ENCODE results near the gene LLCFC1. TPM values are rescaled to one million over a fixed set of nuclear protein-coding genes. Genes with fewer than 3 reads are reported as not detected.

Gene LLCFC1
- total and polyA plus RNA-seq, 4 experiments from 2014 or later: not detected

- Mint-ChIP-seq H3K9me3 (no peaks in the 10 kb centered on the region), H3K4me3 (no peak overlapping the region), H3K4me1 (peaks cover 0 to 2% (median 0%) of the 10 kb centered on the region in 4 donors), H3K36me3 (no peaks in the 10 kb centered on the region), H3K27ac (no peak overlapping the region), H3K27me3 (peaks cover 22 to 31% of the 10 kb centered on the region in 2 donors)
- no peaks in the 10 kb centered on the region for H3K27me3 ChIP-seq (ENCODE audit: insufficient read depth, low read length)
- CTCF ChIA-PET (ENCODE audit: partially characterized antibody): no interaction called here
- intact Hi-C loops (cut with micrococcal nuclease): no loop called here
- H3K27ac ChIP-seq (ENCODE audit: low read depth, low read length): no peak overlapping the region
- no peaks in the 10 kb centered on the region for H3K9me3 ChIP-seq (ENCODE audit: control insufficient read depth in 1 of 2, low read length in 2 of 2)
- H3K4me1 ChIP-seq (ENCODE audit: insufficient read depth, low read length): no peaks in the 10 kb centered on the region
- DNase-seq: no peak
- H3K4me3 ChIP-seq (ENCODE audit: low read length in 2 of 2): no peak overlapping the region
- POLR2A ChIA-PET (ENCODE audit: partially characterized antibody): no interaction called here
- H3K36me3 ChIP-seq (ENCODE audit: insufficient read depth, low read length): no peaks in the 10 kb centered on the region
Observed at GRCh38 chr7:142942746-142943145, 3.5 kb downstream of the LLCFC1 start.

DNA sequence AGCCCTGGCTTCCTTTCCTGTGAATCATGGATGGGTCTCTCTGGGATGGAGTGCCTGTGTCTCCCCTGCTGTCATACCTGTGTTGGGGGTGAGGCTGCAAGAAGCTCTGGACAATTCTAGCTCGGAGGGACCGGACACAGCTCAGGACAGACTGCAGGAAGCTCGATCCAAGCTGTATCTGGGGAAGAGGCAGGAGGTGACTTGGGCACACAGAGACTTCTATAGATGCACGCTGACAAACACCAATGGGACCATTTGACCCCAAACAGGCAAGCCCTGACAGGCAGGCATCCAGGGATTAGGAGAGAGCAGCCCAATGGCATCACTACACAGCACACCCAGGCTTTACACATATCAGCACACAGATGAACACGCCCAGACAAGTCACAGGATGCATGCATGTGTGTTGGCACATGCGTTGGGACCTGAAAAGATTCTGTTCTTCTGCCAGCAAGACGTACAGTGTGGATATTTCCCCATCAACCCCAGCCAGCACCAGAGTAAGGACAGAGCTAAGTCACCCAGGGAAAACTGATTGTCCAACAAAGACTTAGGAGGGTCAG, 4.5 kb downstream of the LLCFC1 start:
- DNase-seq: no peak
- Mint-ChIP-seq H3K4me3 (no peak overlapping the region), H3K36me3 (no peaks in the 10 kb centered on the region), H3K27ac (no peak overlapping the region), H3K4me1 (peaks cover 0 to under 1% (median 0%) of the 10 kb centered on the region in 4 donors), H3K9me3 (no peaks in the 10 kb centered on the region), H3K27me3 (peaks cover 22 to 34% of the 10 kb centered on the region in 2 donors)
- Histone ChIP-seq H3K9me3 (ENCODE audit: control insufficient read depth in 1 of 2, low read length in 2 of 2) (no peaks in the 10 kb centered on the region), H3K27me3 (ENCODE audit: insufficient read depth, low read length) (no peaks in the 10 kb centered on the region), H3K4me1 (ENCODE audit: insufficient read depth, low read length) (no peaks in the 10 kb centered on the region), H3K4me3 (ENCODE audit: low read length in 2 of 2) (no peak overlapping the region), H3K27ac (ENCODE audit: low read depth, low read length) (no peak overlapping the region), H3K36me3 (ENCODE audit: insufficient read depth, low read length) (no peaks in the 10 kb centered on the region)
- POLR2A ChIA-PET (ENCODE audit: partially characterized antibody): no interaction called here
- CTCF ChIA-PET (ENCODE audit: partially characterized antibody): no interaction called here
- intact Hi-C loops (cut with micrococcal nuclease): no loop called here

GRCh38 chr7:142945001-142945400, 5.7 kb downstream of the LLCFC1 start:
- H3K4me3 Mint-ChIP-seq: no peak overlapping the region
- no peak for DNase-seq
- no peaks in the 10 kb centered on the region for H3K36me3 Mint-ChIP-seq
- intact Hi-C loops (cut with micrococcal nuclease): no loop called here
- no peaks in the 10 kb centered on the region for H3K9me3 Mint-ChIP-seq
- CTCF ChIA-PET (ENCODE audit: partially characterized antibody): no interaction called here
- no peaks in the 10 kb centered on the region for H3K4me1 Mint-ChIP-seq
- peaks cover 23 to 37% of the 10 kb centered on the region in 2 donors for H3K27me3 Mint-ChIP-seq
- Histone ChIP-seq H3K4me3 (ENCODE audit: low read length in 2 of 2) (no peak overlapping the region), H3K27ac (ENCODE audit: low read depth, low read length) (no peak overlapping the region), H3K36me3 (ENCODE audit: insufficient read depth, low read length) (no peaks in the 10 kb centered on the region), H3K9me3 (ENCODE audit: control insufficient read depth in 1 of 2, low read length in 2 of 2) (no peaks in the 10 kb centered on the region), H3K27me3 (ENCODE audit: insufficient read depth, low read length) (no peaks in the 10 kb centered on the region), H3K4me1 (ENCODE audit: insufficient read depth, low read length) (no peaks in the 10 kb centered on the region)
- POLR2A ChIA-PET (ENCODE audit: partially characterized antibody): no interaction called here
- H3K27ac Mint-ChIP-seq: no peak overlapping the region

DNA sequence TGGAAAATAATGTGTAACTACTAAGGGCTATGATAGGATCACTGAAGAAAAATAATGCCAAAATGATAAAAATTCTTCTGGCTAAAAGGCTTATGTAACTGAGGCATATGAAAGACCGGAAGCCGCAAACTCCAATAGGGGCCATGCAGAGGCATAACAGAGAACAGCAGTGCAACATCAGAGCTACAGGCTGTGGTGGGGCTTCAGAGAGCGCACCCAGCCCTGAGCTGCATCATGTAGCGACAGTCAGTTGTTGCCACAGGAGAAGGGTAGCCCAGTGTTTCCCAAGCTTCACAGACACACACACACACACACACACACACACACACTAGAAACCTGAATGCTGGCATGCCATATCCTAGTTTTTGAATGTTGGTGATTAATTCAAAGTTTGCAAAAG, 9.3 kb downstream of the LLCFC1 start:
- POLR2A ChIA-PET (ENCODE audit: partially characterized antibody): no interaction called here
- CTCF ChIA-PET (ENCODE audit: partially characterized antibody): no interaction called here
- H3K4me3 Mint-ChIP-seq: no peak overlapping the region

GRCh38 chr7:142950235-142950634, 11.0 kb downstream of the LLCFC1 start:
- H3K4me1 Mint-ChIP-seq: no peaks in the 10 kb centered on the region
- intact Hi-C loops (cut with micrococcal nuclease): no loop called here
- H3K36me3 ChIP-seq (ENCODE audit: insufficient read depth, low read length): no peaks in the 10 kb centered on the region
- no peak overlapping the region for H3K27ac ChIP-seq (ENCODE audit: low read depth, low read length)
- no peaks in the 10 kb centered on the region for H3K36me3 Mint-ChIP-seq
- DNase-seq: no peak
- no peaks in the 10 kb centered on the region for H3K4me1 ChIP-seq (ENCODE audit: insufficient read depth, low read length)
- H3K9me3 ChIP-seq (ENCODE audit: control insufficient read depth in 1 of 2, low read length in 2 of 2): peaks cover 0 to 6% of the 10 kb centered on the region in 2 donors
- no peak overlapping the region for H3K4me3 ChIP-seq (ENCODE audit: low read length in 2 of 2)
- ChIA-PET CTCF (ENCODE audit: partially characterized antibody) (no interaction called here), POLR2A (ENCODE audit: partially characterized antibody) (no interaction called here)
- no peak overlapping the region for H3K27ac Mint-ChIP-seq
- no peak overlapping the region for H3K4me3 Mint-ChIP-seq
- H3K9me3 Mint-ChIP-seq: peaks cover 0 to 16% (median 9%) of the 10 kb centered on the region in 8 donors
- no peaks in the 10 kb centered on the region for H3K27me3 ChIP-seq (ENCODE audit: insufficient read depth, low read length)
- peaks cover 18 to 22% of the 10 kb centered on the region in 2 donors for H3K27me3 Mint-ChIP-seq

More for the DNA sequence above, 9.3 kb downstream of the LLCFC1 start:
- intact Hi-C loops (cut with micrococcal nuclease): no loop called here
- H3K27me3 Mint-ChIP-seq: peaks cover 23 to 30% of the 10 kb centered on the region in 2 donors
- Histone ChIP-seq H3K27me3 (ENCODE audit: insufficient read depth, low read length) (no peaks in the 10 kb centered on the region), H3K4me1 (ENCODE audit: insufficient read depth, low read length) (no peaks in the 10 kb centered on the region), H3K9me3 (ENCODE audit: control insufficient read depth in 1 of 2, low read length in 2 of 2) (no peaks in the 10 kb centered on the region), H3K27ac (ENCODE audit: low read depth, low read length) (no peak overlapping the region), H3K36me3 (ENCODE audit: insufficient read depth, low read length) (no peaks in the 10 kb centered on the region), H3K4me3 (ENCODE audit: low read length in 2 of 2) (no peak overlapping the region)
- no peak overlapping the region for H3K27ac Mint-ChIP-seq
- H3K4me1 Mint-ChIP-seq: no peaks in the 10 kb centered on the region
- H3K9me3 Mint-ChIP-seq: peaks cover 0 to 3% (median 0%) of the 10 kb centered on the region in 8 donors
- H3K36me3 Mint-ChIP-seq: no peaks in the 10 kb centered on the region
- DNase-seq: no peak

- POLR2A ChIA-PET (ENCODE audit: partially characterized antibody): no interaction called here
- Mint-ChIP-seq H3K4me1 (no peaks in the 10 kb centered on the region), H3K36me3 (peaks cover 0 to 2% of the 10 kb centered on the region in 2 donors), H3K27me3 (peaks cover 20 to 21% of the 10 kb centered on the region in 2 donors), H3K27ac (no peak overlapping the region), H3K9me3 (peaks cover 5 to 33% (median 20%) of the 10 kb centered on the region in 8 donors), H3K4me3 (no peak overlapping the region)
- Histone ChIP-seq H3K27me3 (ENCODE audit: insufficient read depth, low read length) (no peaks in the 10 kb centered on the region), H3K4me1 (ENCODE audit: insufficient read depth, low read length) (no peaks in the 10 kb centered on the region), H3K27ac (ENCODE audit: low read depth, low read length) (no peak overlapping the region), H3K4me3 (ENCODE audit: low read length in 2 of 2) (no peak overlapping the region), H3K9me3 (ENCODE audit: control insufficient read depth in 1 of 2, low read length in 2 of 2) (peaks cover 0 to 6% of the 10 kb centered on the region in 2 donors), H3K36me3 (ENCODE audit: insufficient read depth, low read length) (no peaks in the 10 kb centered on the region)
- CTCF ChIA-PET (ENCODE audit: partially characterized antibody): no interaction called here
- no peak for DNase-seq
- intact Hi-C loops (cut with micrococcal nuclease): no loop called here
Observed at GRCh38 chr7:142954680-142955268, 15.5 kb downstream of the LLCFC1 start.

DNA sequence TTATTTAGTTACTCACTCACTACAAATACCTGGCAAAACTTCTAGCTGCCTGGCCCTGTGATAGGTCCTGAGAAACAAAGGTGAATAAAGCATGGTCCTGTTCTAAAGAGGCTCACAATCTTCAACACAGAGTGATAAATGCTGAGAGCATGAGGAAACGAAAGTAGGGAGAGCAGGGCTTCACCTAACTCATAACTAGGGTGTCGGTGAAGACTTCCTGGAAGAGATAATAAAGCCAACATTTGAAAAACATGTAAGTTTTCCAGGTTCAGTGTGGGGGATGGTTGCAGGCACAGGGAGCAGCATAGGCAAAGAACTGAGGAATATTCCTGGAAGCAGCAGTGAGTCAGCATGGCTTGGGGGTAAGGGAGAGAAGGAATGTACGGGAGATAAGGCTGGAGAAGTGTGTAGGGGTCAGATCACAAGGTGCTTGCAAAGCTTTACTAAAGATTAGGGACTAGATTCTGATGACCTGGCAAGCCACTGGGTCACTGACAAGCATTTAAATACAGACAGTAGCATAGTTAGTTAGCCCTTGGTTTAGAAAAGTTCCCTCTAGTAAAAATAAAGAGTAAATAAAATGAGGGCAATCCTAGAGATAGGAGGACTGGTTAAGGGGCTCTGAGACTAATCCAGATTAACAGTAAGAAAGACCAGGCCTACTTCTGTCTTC, 17.8 kb downstream of the LLCFC1 start:
- Mint-ChIP-seq H3K4me3 (no peak overlapping the region), H3K27ac (peak overlapping the region in 1 of 7 donors; percentile 37), H3K9me3 (peaks cover 5 to 33% (median 20%) of the 10 kb centered on the region in 8 donors), H3K36me3 (peaks cover 0 to 2% of the 10 kb centered on the region in 2 donors), H3K4me1 (no peaks in the 10 kb centered on the region), H3K27me3 (peaks cover 23 to 25% of the 10 kb centered on the region in 2 donors)
- peaks cover 0 to 6% of the 10 kb centered on the region in 2 donors for H3K9me3 ChIP-seq (ENCODE audit: control insufficient read depth in 1 of 2, low read length in 2 of 2)
- intact Hi-C loops (cut with micrococcal nuclease): no loop called here
- H3K36me3 ChIP-seq (ENCODE audit: insufficient read depth, low read length): no peaks in the 10 kb centered on the region
- H3K27me3 ChIP-seq (ENCODE audit: insufficient read depth, low read length): no peaks in the 10 kb centered on the region
- ChIA-PET POLR2A (ENCODE audit: partially characterized antibody) (no interaction called here), CTCF (ENCODE audit: partially characterized antibody) (no interaction called here)
- H3K27ac ChIP-seq (ENCODE audit: low read depth, low read length): no peak overlapping the region
- no peaks in the 10 kb centered on the region for H3K4me1 ChIP-seq (ENCODE audit: insufficient read depth, low read length)
- DNase-seq: no peak
- H3K4me3 ChIP-seq (ENCODE audit: low read length in 2 of 2): no peak overlapping the region

All from CD4-positive, alpha-beta memory T cell (primary cell).